GM18519 (cell line): Measurements from ENCODE around the gene TSPAN9.

Experiments used
- ATAC-seq: cut with Tn5 transposase; IDR thresholded peaks from one replicate; pipeline ENCODE4 v1.9.1; 2021; ENCODE audit warnings: mild to moderate bottlenecking, moderate library complexity; ENCODE audit not compliant: unreplicated experiment, low FRiP score

TSPAN9 gene

GRCh38 chr12:3097186-3097804 is 20.1 kb downstream of the TSPAN9 start:
- no peak for ATAC-seq

GRCh38 chr12:3097836-3098235 is 20.7 kb downstream of the TSPAN9 start:
- ATAC-seq, result no peak

- ATAC-seq, result no peak
Observed at GRCh38 chr12:3098436-3098835, 21.3 kb downstream of the TSPAN9 start.

GRCh38 chr12:3099146-3099545 is 22.0 kb downstream of the TSPAN9 start:
- ATAC-seq, result no peak

- ATAC-seq, result no peak
Observed at GRCh38 chr12:3101309-3102024, 24.3 kb downstream of the TSPAN9 start.

GRCh38 chr12:3102771-3103410 is 25.7 kb downstream of the TSPAN9 start:
- no peak for ATAC-seq

- ATAC-seq, result no peak
Observed at GRCh38 chr12:3103806-3104205, 26.6 kb downstream of the TSPAN9 start.

GRCh38 chr12:3105690-3106479 is 28.7 kb downstream of the TSPAN9 start:
- ATAC-seq, result no peak

- ATAC-seq, result no peak
Observed at GRCh38 chr12:3106579-3106978, 29.4 kb downstream of the TSPAN9 start.

- ATAC-seq, result no peak
Observed at GRCh38 chr12:3107071-3107583, 29.9 kb downstream of the TSPAN9 start.

GRCh38 chr12:3107954-3108353 is 30.8 kb downstream of the TSPAN9 start:
- ATAC-seq, result no peak

GRCh38 chr12:3110578-3110977 is 33.4 kb downstream of the TSPAN9 start:
- no peak for ATAC-seq

- ATAC-seq, result no peak
Observed at GRCh38 chr12:3113671-3114325, 36.6 kb downstream of the TSPAN9 start.

- ATAC-seq, result no peak
Observed at GRCh38 chr12:3114671-3115070, 37.5 kb downstream of the TSPAN9 start.

- ATAC-seq, result no peak
Observed at GRCh38 chr12:3115078-3115477, 37.9 kb downstream of the TSPAN9 start.

- no peak for ATAC-seq
Observed at GRCh38 chr12:3116106-3116844, 39.1 kb downstream of the TSPAN9 start.

GRCh38 chr12:3117144-3117581 is 40.0 kb downstream of the TSPAN9 start:
- no peak for ATAC-seq

- no peak for ATAC-seq
Observed at GRCh38 chr12:3117591-3118015, 40.4 kb downstream of the TSPAN9 start.

- ATAC-seq, result no peak
Observed at GRCh38 chr12:3119192-3119755, 42.1 kb downstream of the TSPAN9 start.
